Mononuclear cell (primary cell): ENCODE results near the gene ZKSCAN4. TPM values are rescaled to one million over a fixed set of nuclear protein-coding genes. Genes with fewer than 3 reads are reported as not detected.

Experiments used
- H3K27me3 ChIP-seq: 2 replicates; pipeline ENCODE4 v1.6.0; 2011; ENCODE audit warnings: low read length, control low read depth; ENCODE audit not compliant: insufficient read depth
- H3K4me1 ChIP-seq: 2 replicates; pipeline ENCODE4 v1.5.1; 2011; ENCODE audit warnings: mild to moderate bottlenecking, low read length, control low read depth; ENCODE audit not compliant: insufficient read depth
- H3K4me3 ChIP-seq: 2 replicates; pipeline ENCODE4 v1.5.1; 2011; ENCODE audit warnings: mild to moderate bottlenecking, low read length, moderate library complexity
- H3K9me3 ChIP-seq: 2 replicates; pipeline ENCODE4 v1.5.1; 2011; ENCODE audit warnings: low read depth, mild to moderate bottlenecking, control low read depth, low read length
- total RNA-seq: library from RNA; depleted of rRNA; stranded (reverse); fragments of >200 nt; gene quantifications from one replicate; pipeline ENCODE4 v1.2.3, GENCODE V29; 2012

ZKSCAN4 gene
- total RNA-seq, 1 donor: 0.84 TPM

DNA sequence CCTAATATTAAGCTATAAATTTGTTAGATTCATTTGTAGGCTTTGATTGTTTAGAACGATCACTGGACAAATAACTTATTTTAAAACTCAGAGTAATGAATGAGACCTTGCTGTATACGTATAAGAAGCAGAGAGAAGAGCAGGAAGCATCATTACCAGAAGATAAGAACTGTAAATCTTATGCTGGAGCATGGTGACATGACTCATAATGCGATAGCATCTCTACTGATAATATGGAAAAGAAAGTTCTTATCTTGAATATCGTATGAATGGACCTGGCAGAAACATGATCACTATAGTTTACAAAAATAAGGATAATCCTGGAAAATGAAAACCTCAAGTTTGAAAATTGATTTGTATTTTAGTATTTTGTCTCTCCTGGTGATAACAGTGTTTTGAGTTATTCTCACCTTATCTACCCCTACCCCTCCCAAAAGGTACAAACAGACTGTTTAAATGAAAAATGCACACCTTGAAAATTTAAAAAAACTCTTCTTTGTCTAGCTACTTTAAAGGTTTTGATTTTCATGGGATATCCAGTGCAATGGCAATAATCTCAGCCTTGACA, 12.8 kb upstream of the ZKSCAN4 start:
- H3K27me3 ChIP-seq: peaks cover 3% of the 10 kb centered on the region
- peaks cover 10% of the 10 kb centered on the region for H3K4me1 ChIP-seq
- no peaks in the 10 kb centered on the region for H3K9me3 ChIP-seq
- H3K4me3 ChIP-seq: no peak overlapping the region

GRCh38 chr6:28263922-28264321, 11.9 kb upstream of the ZKSCAN4 start:
- peaks cover 3% of the 10 kb centered on the region for H3K27me3 ChIP-seq
- H3K4me3 ChIP-seq: no peak overlapping the region
- no peaks in the 10 kb centered on the region for H3K9me3 ChIP-seq
- H3K4me1 ChIP-seq: peaks cover 14% of the 10 kb centered on the region

DNA sequence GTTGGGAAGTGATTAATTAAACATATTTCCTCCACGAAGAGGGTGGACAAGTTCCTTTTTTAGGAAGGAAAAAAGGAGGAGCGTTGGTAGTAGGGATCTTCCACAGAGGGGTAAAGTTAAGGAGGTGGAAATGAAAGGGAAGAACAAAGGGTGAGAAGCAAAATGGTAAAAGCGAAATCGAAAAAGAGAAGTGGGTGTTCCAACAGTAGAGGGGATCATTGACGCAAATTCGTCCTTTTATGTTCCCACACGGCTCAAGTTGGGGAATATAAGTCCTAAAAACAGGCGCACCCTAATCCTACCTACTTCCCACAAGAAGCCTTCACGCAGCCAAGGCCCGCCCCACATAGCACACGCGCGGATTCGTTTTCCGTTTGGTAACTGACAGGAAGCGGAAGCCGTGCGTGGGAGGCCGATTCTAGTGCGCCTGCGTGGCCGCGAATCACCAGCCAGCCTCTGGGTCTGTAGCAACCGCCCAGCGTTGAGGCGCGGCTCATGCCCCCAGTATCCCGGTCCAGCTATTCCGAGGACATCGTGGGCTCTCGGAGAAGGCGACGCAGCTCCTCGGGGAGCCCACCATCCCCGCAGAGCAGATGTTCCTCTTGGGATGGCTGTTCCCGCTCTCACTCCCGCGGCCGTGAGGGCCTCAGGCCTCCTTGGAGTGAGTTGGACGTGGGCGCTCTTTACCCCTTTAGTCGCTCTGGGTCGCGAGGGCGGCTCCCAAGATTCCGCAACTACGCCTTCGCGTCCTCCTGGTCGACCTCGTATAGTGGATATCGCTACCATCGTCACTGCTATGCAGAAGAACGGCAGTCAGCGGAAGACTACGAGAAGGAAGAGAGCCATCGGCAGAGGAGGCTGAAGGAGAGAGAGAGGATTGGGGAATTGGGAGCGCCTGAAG, 7.1 kb upstream of the ZKSCAN4 start, which contains the start of gene NKAPL:
NKAPL (plus strand) TSS at position 421 of the 901 bp plus-strand sequence; CDS start at position 496, 75 bp downstream.
- H3K27me3 ChIP-seq: peaks cover 9% of the 10 kb centered on the region
- peak within 1 kb of the TSS; percentile 22 for H3K4me3 ChIP-seq
- peaks cover 4% of the 10 kb centered on the region for H3K4me1 ChIP-seq

GRCh38 chr6:28257042-28257441, 5.0 kb upstream of the ZKSCAN4 start:
- no peak overlapping the region for H3K4me3 ChIP-seq
- H3K4me1 ChIP-seq: peaks cover 16% of the 10 kb centered on the region
- peaks cover 9% of the 10 kb centered on the region for H3K27me3 ChIP-seq
- H3K9me3 ChIP-seq: no peaks in the 10 kb centered on the region

More for the DNA sequence above, 7.1 kb upstream of the ZKSCAN4 start, which contains the start of gene NKAPL:
- no peaks in the 10 kb centered on the region for H3K9me3 ChIP-seq

- no peak overlapping the region for H3K4me3 ChIP-seq
- H3K9me3 ChIP-seq: no peaks in the 10 kb centered on the region
- H3K27me3 ChIP-seq: peaks cover 7% of the 10 kb centered on the region
- H3K4me1 ChIP-seq: peaks cover 27% of the 10 kb centered on the region
These were observed 2.1 kb upstream of the ZKSCAN4 start for GRCh38 chr6:28254121-28254519.

DNA sequence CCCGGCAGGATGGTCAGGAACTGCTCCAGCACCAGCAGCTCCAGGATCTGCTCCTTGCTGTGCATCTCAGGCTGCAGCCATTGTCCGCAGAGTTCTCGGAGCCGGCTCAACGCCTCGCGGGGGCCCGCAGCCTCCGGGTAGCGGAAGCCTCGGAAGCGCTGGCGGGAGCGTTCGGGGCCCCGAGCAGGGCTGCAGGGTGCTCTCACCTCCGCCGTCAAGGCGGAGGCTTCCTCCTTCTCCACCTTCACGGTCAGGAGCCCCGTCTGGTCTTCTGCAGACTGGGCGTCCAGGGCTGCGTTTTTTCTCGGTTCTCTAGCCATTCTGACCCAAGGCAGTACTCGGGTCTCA, 434 bp downstream of the ZKSCAN4 start:
- peaks cover 27% of the 10 kb centered on the region for H3K4me1 ChIP-seq
- peak overlapping the region; percentile 73 for H3K4me3 ChIP-seq
- peaks cover 7% of the 10 kb centered on the region for H3K27me3 ChIP-seq
- H3K9me3 ChIP-seq: no peaks in the 10 kb centered on the region

DNA sequence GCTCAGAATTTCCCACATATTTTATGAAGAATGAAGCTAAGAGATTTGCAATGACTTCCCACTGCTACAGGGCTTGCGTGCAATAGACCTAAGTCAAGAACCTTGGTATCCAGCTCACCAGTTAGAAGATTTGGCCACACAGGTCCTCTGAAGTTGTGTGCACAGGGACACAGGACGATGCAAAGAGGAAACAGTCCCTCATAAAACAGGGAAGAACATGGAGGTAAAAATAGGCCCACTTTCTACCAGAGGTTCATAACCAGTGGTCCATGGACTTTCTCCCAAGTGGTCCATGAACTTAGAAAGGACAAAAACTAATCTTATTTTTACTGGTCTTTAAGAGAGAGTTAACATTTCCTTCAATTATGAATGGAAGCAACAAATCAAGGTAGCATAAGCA, 1.3 kb downstream of the ZKSCAN4 start:
- H3K4me3 ChIP-seq: no peak overlapping the region

DNA sequence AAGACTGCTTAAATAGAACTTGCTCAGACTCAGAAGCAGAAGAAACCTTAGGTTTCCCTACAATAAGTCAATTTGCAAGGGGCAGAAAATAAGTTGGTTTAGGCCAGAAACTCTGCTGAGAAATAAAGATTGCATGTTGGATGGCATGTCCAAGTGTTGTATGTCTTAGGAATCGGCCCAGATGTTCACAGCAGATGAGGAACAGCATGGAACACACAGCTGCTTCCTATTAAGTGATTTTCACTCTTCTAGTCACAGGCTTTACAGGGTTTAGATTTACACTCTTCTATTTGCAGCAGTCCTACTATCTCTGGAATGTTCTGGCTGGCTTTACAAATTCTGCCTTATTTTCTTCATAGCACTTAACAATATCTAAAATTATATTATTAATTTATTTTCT, 3.2 kb downstream of the ZKSCAN4 start:
- Histone ChIP-seq H3K4me3 (no peak overlapping the region), H3K9me3 (no peaks in the 10 kb centered on the region), H3K4me1 (peaks cover 27% of the 10 kb centered on the region), H3K27me3 (no peaks in the 10 kb centered on the region)

More for the DNA sequence above, 1.3 kb downstream of the ZKSCAN4 start:
- Histone ChIP-seq H3K27me3 (no peaks in the 10 kb centered on the region), H3K4me1 (peaks cover 27% of the 10 kb centered on the region), H3K9me3 (no peaks in the 10 kb centered on the region)

DNA sequence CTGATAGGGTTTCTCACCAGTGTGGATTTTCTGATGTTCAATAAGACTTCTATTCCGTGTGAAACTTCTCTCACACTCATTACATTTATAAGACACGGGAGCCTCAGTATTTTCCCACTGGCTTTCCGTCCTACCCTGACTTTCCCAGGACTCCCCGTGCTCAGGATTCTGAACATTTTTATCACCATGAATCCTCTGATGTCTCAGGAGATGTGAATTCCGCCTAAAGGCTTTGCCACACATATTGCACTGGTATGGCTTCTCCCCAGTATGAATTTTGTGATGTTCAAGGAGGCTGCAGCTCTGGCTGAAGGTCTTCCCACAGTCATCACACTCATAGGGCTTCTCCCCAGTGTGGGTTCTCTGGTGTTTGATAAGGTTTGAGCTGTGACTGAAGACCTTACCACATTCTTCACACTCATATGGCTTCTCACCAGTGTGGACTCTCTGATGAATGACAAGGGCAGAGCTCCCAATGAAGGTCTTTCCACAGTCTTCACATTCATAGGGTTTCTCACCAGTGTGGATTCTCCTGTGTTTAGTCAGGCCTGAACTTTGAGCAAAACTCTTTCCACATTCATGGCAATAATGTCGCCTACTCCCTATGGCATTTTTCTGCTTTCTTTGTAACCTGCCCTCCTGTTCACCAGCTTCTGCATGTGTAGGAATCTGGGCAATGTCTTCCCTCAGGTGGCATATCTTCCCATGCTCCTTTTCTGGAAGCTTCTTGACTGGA, 6.7 kb downstream of the ZKSCAN4 start:
- Histone ChIP-seq H3K9me3 (no peaks in the 10 kb centered on the region), H3K27me3 (no peaks in the 10 kb centered on the region), H3K4me1 (peaks cover 3% of the 10 kb centered on the region), H3K4me3 (no peak overlapping the region)

DNA sequence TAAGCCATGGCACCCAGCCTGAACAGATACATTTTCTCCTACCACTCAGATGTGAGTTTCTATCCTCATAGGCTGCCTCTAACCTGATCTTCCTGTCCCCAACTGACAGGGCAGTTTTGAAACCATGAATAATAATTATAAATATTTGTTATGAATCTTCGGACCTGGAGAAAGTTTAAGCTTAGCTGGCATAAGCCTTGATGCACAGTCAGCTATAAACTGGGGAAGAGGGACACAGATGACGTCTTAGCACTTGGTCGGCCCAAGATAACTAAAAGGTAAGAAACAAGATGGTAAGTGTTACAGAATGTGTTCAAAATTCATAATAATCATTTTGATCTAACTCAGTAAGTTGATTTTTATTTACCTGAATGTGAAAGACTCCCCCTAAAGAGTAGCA, 8.1 kb downstream of the ZKSCAN4 start:
- Histone ChIP-seq H3K4me3 (no peak overlapping the region), H3K4me1 (no peaks in the 10 kb centered on the region), H3K9me3 (no peaks in the 10 kb centered on the region), H3K27me3 (no peaks in the 10 kb centered on the region)

GRCh38 chr6:28240471-28240870, 11.6 kb downstream of the ZKSCAN4 start:
- Histone ChIP-seq H3K4me1 (peaks cover 7% of the 10 kb centered on the region), H3K27me3 (no peaks in the 10 kb centered on the region), H3K9me3 (no peaks in the 10 kb centered on the region), H3K4me3 (no peak overlapping the region)

DNA sequence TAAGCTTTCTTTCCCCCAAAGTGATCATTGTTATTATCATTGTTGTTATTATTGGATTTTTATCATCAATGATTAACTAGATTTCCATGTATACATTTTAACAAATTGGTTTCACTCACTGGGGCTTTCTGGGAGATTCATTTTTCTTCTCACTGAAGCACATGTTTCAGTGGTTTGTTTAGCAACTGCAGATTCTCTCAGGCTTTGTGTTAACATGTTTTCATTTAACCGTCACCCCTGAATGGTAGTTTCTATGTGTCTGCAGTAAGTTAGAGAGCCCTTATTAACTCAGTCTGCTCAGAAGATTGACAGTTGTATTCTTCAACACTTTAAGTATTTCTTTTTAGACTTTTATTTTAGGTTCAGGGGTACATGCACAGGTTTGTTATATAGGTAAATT, 12.4 kb downstream of the ZKSCAN4 start:
- no peaks in the 10 kb centered on the region for H3K9me3 ChIP-seq
- H3K27me3 ChIP-seq: no peaks in the 10 kb centered on the region
- H3K4me1 ChIP-seq: peaks cover 7% of the 10 kb centered on the region
- H3K4me3 ChIP-seq: no peak overlapping the region

- no peaks in the 10 kb centered on the region for H3K9me3 ChIP-seq
- no peak overlapping the region for H3K4me3 ChIP-seq
- H3K4me1 ChIP-seq: peaks cover 7% of the 10 kb centered on the region
- H3K27me3 ChIP-seq: no peaks in the 10 kb centered on the region
These were observed 16.1 kb downstream of the ZKSCAN4 start for GRCh38 chr6:28235912-28236452.

DNA sequence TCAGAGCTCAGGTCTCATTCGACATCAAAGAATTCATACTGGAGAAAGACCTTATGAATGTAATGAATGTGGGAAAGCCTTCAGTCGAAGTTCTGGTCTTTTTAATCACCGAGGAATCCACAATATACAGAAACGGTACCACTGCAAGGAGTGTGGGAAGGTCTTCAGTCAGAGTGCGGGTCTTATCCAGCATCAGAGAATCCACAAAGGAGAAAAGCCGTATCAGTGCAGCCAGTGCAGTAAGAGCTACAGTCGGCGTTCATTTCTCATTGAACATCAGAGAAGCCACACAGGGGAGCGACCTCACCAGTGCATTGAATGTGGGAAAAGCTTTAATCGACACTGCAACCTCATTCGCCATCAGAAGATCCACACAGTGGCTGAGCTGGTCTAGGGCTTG, 19.3 kb downstream of the ZKSCAN4 start:
- no peaks in the 10 kb centered on the region for H3K27me3 ChIP-seq
- peaks cover 7% of the 10 kb centered on the region for H3K4me1 ChIP-seq

DNA sequence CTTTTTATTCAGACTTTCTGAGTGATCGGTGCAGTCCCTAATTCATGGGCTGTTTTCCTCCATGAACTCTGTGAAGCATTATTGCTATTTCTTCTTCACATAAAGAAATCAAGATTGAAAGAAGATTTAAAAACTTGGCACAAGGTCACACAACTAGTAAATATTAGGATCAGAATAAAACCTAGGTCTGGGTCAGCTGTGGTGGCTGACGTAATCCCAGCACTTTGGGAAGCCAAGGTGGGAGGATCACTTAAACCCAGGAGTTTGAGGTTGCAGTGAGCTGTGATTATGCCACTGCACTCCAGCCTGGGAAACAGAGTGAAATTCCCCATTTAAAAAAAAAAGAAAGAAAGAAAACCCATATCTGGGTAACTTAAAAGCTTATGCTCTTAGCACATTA, 25.6 kb downstream of the ZKSCAN4 start:
- H3K4me1 ChIP-seq: peaks cover 12% of the 10 kb centered on the region
- no peaks in the 10 kb centered on the region for H3K9me3 ChIP-seq
- no peak overlapping the region for H3K4me3 ChIP-seq
- H3K27me3 ChIP-seq: peaks cover 24% of the 10 kb centered on the region

More for the DNA sequence above, 19.3 kb downstream of the ZKSCAN4 start:
- Histone ChIP-seq H3K9me3 (no peaks in the 10 kb centered on the region), H3K4me3 (no peak overlapping the region)
